Body of pancreas (tissue), 4 donors: ENCODE measurements around the gene INTS13.

Source experiments
- POLR2A ChIP-seq, 3 donors: fragments of 450-650 bp; IDR thresholded peaks; one replicate each; pipeline ENCODE4 v1.6.1; 2016; ENCODE audit warnings: antibody characterized with exemption in 3 of 3, mild to moderate bottlenecking in 2 of 3
- TF ChIP-seq, protein P1 (sequence below), 7 experiments: fragments of 450-650 bp in 4 of 7; fragments of 200-600 bp in 3 of 7; sonication (generic) in 3 of 7; IDR thresholded peaks; one replicate each; pipeline ENCODE4 v1.5.1; 2016 to 2019; ENCODE audit warnings: antibody characterized with exemption in 7 of 7

DNA sequence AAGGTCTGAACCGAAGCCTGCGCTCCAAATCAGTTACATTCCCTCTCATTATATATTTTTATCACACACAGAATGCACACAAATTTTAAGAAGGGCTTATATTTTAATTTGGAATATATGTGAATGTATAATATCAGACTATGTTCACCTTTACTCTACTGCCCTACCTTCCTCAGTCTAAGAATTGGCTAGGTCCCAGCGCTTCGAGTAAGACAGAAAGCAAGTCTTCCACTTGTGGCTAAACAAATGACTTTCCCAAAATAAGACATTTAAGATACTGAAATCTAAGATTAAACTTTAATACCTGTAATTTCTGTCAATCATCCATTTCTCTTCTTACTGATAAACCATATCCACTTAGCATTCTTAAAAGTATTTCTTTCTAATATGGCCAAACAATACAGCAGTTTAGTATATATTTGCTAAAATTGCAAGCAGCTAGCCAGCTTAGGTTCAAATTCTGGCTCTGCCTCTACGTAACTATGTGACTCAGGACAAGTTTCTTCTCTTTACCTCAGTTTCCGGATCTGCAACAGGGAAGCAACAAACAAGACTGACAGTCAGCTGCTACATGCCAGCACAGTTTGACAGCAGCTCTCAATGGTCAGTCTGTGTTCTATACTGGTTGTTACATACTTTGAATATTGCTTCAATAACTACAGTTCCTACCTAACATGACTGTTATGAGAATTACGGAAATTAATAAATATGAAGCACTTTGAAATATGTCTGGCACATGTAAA is 2.0 kb downstream of the INTS13 start:
- TF ChIP-seq, protein P1, sequence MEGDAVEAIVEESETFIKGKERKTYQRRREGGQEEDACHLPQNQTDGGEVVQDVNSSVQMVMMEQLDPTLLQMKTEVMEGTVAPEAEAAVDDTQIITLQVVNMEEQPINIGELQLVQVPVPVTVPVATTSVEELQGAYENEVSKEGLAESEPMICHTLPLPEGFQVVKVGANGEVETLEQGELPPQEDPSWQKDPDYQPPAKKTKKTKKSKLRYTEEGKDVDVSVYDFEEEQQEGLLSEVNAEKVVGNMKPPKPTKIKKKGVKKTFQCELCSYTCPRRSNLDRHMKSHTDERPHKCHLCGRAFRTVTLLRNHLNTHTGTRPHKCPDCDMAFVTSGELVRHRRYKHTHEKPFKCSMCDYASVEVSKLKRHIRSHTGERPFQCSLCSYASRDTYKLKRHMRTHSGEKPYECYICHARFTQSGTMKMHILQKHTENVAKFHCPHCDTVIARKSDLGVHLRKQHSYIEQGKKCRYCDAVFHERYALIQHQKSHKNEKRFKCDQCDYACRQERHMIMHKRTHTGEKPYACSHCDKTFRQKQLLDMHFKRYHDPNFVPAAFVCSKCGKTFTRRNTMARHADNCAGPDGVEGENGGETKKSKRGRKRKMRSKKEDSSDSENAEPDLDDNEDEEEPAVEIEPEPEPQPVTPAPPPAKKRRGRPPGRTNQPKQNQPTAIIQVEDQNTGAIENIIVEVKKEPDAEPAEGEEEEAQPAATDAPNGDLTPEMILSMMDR (IDR thresholded peaks at IDR 0.05) = no peak
- TF ChIP-seq POLR2A (IDR thresholded peaks at IDR 0.05) = no peak
